HG02938 (cell line): ENCODE measurements around the gene TMA7.

Source experiments
- ATAC-seq: cut with Tn5 transposase; IDR thresholded peaks from one replicate; pipeline ENCODE4 v1.9.1; 2021; ENCODE audit warnings: mild to moderate bottlenecking, moderate library complexity; ENCODE audit not compliant: unreplicated experiment

The TMA7 gene

DNA sequence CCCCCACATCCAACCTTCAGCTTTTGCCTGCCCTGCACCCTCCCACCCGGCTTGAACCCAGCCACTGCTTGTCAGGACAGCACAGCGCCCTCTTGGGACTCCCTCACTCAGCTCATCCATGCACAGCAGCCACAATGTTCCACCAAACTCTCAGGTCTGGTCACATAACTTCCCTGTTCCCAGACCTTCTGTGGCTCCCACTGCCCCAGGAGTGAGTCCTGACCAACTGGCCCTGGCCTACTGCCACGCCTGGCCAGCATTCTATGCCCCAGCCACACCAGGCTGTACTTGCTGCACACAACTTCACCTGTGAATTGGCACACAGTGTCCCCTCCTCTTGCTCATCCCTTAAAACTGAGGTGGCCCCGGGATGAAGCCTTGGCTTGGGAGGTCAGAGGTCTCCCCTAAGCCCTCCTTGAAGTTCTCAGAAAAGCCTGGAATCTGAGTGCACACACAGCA lies 31.2 kb upstream of the TMA7 start:
- ATAC-seq = no peak

DNA sequence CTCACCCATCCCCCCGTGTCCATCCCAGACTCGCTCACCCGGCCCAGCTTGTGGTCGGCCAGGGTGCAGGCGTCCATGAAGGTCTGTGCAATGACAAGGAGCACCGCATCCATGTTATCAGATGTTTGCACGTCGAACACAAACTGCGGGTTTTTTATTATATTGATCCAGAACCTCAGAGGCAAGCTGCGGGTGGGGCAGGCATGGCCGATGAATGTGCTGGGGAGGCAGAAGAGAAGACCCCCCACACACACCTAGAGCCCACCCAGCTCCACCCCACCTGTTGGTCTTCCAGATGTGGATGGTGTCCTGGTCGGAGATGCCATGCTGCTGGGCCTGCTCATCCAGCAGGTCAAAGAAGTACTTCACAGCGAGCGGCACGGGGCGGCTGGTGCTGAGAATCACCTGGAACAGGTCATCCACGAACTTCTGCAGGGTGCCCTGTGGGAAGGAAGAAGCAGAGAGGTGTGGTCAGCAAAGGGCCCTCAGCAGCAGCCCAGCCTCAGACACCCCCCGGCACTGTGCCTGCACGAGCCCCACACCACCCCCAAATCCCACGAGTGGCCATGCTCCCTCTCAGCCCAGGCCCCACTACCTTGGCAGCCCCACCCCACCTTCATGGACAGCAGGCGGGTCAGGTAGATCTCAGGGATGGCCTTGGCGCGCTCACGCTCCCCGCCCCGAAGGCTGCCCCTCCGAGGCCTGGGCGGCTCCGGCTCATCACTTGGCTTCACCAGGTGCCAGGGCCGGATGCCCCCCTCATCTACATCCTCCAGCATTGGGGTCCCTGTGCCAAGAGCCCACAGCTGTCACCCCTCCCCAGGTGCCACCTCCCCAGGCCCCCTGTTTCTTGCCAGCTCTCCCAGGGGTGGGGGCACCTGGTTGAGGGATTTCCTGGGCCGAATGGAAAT lies 30.5 kb upstream of the TMA7 start:
- ATAC-seq = no peak

DNA sequence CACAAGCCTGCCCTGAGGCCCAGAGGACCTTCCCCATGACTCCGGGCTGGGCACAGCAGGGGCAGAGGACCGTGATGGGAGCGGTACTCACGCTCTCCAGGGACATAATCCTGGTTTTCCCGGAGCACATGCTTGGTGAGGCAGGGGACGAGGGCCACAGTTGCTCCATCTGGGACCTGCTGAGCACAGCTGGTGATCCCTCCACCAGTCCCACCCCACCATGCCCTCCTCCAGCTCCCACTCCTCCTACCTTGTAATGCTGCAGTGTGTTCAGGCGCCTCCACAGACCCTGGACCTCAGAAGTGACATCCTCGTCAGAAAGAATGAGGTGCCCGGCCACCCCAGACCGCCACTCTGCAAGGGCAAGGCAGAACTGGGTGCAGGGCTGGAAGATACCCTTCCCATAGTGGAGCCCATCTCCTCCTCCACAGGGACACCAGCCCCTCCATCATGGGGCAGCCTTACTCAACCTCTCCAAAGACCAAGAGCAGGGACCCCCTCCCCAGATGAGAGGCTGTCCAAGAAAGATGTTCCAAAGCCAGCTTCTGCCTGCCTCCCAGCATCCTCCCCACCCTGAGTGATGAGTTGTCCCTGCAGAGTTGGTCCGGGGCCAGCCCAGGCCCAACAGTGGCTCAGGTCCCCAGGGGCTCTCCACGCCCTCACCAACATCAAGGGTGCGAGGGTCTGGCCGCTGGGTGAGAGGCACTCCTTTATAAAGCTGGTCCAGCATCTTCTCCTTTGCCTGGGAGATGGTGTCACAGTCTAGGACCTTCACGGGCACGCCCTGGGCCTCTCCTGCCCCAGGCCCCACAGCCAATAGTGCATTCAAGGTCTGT lies 29.6 kb upstream of the TMA7 start:
- ATAC-seq = no peak

DNA sequence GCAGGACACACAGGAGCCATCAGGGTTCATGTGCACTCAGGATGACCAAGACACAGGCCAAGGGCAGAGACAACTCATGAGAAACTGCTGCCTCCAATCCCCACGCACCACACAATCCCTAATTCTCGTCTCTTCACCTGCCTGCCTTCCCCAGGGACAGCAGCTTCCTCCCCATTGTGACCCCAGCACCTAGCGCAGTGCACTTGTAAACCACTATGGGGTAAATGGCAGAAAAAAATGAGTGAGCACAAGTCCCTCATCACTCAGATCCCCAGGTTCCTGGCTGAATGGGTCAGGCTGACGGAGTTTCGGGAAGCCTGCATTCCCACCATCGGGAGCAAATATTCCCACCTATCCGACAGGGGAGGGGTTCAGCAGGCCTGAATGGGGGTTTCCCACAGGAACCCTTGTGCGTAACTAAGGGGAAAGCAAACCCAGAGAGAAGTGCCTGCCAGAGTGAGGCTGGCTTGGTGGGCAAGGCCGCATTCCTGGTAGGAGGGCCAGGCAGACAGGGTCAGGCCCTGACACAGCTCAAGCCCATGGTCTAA lies 28.9 kb upstream of the TMA7 start:
- no peak for ATAC-seq

DNA sequence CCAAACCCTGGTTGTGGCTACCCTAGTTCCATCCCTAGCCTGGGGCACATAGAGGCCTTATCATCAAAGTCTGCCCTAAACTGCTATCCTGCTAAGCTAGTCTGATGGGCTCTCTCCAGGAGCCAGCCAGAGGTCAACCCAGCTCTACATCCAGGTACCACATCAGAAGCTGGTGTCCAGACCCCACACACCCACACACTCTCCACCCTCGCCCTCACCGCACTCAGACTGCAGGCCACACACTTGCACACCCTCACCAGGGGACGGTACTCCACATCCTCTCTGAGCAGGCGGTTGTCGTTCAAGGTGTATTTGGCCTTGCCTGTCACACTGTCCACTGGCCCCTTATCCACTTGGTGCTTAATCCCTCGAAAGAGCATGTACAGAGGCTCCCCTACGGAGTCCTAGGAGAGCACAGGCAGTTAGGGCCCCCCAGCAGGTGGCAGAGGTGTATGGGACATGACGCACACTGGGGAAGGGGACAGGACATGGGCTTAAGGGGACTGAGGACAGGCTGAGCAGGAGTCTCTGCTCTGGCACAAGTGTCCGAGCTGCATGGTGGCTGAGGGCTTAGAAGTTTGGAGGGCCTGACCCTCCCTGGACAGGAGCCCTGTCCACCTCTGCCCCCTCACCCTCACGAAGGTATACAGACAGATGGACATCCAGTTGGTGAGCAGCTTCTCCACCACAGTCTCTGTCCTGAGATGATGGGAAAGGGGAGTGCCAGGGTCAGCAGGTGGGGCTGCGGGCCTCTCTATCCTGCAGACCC lies 28.3 kb upstream of the TMA7 start:
- no peak for ATAC-seq

DNA sequence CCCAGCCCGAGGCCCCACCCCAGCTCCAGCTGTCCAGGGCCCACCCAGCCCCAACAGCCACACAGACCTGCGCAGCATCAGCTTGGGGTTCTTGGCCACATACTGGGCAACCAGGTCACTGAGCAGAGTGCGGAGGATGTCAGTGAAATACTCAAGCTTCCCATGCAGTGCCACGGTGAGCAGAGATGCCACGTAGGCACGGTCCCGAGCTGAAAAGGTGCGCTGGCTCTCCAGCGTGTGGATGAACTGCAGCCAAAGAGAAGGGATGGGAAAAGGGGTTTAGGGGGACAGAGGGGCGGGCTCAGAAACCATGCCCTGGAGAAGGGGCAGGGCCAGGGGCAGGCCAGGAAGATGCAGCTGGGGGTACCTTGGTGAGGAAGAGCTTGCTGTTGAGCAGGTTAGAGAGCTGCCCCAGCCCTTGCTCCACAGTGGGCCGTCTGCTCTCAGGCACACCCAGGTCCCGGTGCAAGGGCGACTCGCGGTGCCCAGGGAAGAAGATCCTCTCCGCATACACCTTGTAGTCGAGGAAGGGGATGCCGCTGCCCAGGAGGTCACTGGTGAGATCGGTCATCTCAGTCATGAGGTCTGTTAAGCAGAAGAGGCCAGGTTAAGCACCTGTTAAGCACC lies 27.6 kb upstream of the TMA7 start:
- no peak for ATAC-seq

DNA sequence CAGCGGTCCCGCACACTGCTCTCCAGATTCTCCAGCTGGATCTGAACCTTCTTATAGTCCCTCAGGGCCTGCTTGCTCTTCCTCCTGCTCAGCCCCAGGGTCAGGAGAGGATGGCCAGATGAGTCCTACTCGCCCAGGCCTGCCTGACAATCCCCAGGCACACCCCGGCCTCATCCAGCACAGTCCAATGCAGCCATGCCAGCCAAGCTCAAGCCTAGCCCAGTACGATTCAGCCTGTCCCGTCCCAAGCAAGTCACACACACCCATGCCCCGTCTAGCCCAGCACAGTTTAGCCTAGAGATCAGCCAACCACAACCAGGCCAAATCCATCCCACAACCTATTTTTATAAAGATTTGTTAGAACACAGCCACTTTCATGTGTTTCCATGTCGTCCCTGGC lies 27.0 kb upstream of the TMA7 start:
- no peak for ATAC-seq

DNA sequence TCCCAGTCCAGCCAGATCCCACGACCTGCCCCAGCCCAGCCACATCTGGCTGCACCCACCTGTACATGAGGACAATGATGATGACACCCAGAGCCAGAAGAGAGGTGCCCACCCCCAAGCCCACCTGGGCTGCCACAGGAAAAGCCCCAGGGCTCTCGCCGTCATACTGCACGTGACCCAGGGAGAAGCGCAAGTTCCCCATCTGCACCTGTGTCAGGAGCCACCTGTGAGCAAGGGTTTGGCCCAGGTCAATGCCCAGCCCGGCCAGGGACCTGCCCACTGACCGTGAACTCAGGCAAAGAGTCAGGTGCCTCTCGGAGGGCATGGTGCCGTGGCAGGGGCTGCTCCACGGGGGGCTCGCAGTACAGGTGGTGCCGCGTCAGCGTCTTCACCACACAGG lies 26.4 kb upstream of the TMA7 start:
- ATAC-seq = no peak

DNA sequence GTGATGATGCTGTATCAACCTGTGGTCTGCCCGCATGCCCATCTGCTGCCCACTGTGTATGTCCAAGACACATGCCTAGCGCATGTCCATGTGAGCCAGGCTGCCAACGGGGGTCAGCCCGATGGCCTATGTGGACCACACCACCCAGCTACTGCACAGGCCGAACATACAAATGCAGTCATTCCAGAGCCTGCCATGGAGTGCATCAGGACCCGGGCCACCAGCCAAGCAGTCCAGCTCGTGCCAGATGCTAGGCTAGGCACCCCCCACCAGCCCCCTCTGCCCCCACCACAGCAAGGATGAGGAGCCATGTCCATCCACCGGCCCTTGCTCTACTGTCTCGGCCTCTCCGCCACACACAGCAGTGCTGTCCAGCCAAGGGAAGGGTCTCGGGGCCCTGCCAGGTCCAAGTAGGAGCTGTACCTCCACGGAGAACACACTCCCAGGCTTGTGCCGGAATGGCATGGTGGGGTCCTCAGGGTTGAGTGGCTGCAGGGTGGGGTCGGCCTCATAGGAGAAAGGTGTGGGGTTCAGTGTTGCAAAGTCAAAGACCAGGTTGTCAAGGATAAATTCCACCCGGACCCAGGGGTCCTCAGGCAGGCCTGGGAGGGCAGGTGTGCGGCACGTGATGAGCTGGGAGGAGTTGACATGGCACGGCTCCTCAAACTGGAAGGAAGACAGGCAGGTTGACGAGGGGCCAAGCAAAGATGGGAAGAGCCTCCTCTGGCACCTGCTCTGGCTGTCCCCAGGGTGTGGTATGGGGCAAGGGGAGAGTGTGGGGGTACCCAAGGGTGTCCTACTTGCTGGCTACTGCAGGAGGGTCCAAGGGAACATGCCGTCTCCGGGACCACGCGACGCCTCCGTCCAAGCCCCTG lies 25.4 kb upstream of the TMA7 start:
- ATAC-seq = no peak

DNA sequence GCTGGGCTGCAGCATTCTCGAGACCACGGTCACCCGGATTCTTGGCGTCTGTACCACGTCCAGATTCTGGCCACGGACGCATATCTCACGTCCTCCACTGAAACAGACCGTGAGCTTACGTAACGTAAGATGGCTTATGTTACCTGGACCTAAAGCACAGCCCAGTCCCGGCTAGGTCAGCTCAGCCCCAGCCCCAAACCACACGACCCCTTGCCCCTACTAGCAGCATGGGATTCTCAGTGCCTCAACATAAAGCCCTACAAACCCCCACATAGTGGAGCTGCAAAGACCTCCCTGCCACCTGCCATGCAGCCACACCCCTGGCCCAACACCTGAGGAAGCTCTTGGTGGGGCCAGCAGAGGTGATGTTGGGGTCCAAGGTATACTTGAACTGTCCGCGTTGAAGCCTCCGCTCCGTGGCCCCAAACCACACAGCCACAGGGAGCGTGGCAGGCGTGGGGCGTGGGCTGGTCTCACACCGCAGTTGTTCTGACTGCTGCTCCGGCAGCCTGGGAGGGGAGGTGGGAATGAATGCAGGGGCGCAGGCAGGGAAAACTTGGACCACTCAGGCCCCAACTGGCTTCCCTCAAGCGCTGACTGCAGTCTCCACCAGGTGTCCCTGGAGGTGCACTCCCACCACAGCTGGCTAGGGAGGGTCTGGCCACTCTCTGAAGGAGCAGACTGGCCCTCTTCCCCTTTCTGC lies 24.7 kb upstream of the TMA7 start:
- no peak for ATAC-seq

DNA sequence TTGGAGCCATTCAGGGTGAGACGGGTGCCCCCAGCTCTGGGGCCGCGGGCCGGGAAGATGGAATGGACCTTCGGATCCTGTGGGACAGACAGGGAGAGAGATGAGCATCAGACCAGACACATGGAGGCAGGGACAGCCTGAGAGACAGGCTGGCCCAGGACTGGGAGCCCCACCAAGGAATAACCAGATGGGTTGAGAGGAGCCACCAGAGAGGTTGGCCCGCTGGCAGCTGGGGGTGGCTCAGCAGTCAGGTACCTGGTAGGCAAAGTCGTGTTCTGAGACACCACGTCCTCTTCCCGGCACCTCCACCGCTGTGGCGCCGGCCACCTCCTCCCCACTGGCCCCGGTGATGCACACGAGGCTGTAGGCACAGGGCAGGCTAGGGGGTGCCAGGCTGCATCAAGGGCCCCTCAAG lies 24.0 kb upstream of the TMA7 start:
- no peak for ATAC-seq

DNA sequence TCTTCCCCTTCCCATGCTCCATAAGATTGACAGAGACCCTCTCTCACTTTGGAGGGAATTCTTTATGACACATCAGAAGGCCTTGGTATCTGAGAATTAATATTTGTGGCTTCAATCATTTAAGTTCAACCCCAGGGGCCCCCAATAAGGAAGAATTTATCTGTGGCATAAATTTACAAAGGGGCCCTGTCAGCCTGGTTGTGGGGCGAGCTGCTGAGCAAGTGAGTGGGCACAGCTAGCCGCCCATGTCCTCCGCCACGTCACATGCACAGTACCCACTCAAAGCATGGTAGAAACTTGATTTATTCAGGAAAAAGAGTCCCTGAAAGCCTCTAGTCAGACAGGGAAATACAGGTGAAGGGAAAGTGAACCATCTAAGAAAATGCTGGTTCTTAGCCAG lies 23.5 kb upstream of the TMA7 start:
- ATAC-seq = no peak

DNA sequence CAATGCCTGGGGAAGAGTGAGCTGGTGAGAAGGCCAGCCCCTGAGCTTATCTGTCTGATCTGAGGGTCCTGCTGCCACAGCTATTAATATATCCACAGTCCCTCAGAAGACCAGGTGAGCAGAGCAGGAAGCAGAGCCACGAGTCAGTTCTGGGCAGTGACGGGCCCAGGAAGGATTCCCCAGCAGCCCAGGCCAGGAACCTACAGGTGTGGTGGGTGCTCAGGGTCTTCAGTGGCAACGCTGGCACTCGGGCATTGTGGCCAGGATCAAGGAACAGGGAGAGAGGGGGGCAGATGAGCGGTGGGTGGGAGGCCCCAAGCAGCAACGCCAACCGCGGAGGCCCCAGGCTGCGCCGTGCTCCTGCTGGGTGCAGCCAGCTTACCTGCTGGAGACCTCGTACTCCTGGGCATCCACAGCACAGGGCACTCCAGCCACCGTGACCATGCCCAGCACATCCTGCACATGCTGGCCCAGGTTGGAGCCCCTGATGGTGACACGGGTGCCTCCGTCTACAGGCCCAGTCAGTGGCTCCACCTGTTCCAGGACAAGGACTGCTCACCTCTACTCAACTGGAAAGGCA lies 22.4 kb upstream of the TMA7 start:
- no peak for ATAC-seq

DNA sequence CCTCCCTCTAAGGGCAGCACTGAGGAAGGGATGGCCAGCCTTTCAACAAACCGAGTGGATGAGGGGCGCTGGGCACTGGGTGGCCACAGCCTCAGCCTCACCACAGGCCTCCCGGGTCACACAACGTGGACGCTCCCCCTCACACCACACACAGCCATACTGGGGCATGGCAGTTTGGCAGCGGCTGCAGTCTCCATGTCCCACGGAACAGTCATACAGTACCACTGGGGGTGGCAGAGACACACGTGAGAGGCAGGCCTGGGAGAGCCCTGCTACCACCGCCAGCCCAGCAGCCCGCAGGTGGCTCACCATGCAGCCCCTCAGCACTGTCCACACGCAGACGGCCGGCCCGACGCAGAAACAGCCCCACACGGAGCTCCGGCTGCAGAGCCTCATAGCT lies 21.9 kb upstream of the TMA7 start:
- no peak for ATAC-seq

DNA sequence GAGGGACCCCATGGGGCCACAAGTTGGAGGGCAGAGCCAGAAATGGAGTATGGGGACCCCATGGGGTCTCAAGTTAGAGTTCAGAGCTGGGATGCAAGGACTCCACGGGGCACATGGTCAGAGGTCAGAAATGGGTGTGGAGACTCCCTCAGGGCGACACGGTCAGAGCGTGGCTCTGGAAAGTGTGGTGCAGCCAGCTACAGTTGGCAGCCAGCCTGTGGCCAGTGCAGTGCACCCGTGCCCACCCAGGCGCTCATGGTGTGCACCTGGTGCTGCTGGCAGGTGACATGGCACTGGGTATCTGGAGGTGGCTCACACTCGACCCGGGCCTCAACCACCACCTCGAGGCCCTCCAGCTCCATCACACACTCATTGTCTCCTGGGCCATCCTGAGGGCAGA lies 21.4 kb upstream of the TMA7 start:
- no peak for ATAC-seq

DNA sequence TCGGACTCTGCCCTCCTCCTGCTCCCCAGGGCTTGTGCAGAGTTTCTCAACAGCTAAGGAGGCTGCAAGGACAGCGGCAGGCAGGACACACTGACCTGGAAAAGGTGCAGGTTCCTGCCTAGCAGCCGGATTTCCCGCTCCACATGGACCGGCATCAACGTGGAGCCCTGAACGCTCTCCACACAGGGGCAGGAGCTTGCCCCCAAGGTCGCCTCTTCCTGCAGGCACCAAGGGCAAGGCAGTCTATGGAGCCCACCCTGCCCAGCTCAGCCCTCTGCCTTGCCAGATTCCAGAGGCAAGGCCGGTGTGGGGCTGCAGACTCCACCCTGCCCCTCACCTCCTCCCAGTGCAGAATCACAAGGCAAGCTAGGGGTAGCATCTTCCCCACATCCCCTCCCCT lies 20.9 kb upstream of the TMA7 start:
- ATAC-seq = no peak

DNA sequence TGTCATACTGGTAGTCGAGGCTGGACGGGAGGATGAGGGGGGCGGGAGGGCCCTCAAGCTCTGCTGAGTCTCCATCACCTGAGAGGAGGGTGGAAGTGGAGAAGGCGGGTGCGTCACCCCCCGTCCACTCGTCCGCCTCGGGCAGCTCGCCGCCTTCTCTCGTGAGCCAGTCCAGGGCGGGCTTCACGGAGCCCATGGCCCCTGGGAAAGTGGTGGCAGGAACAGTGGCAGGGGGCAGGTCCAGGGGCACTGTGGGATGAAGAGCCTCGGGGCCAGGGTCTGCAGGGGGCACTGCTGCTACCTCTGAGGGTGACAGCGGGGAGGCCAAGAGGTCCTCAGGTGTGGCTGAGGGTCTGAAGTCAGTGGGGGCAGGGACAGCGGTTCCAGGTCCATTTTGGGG lies 20.5 kb upstream of the TMA7 start:
- ATAC-seq = no peak

DNA sequence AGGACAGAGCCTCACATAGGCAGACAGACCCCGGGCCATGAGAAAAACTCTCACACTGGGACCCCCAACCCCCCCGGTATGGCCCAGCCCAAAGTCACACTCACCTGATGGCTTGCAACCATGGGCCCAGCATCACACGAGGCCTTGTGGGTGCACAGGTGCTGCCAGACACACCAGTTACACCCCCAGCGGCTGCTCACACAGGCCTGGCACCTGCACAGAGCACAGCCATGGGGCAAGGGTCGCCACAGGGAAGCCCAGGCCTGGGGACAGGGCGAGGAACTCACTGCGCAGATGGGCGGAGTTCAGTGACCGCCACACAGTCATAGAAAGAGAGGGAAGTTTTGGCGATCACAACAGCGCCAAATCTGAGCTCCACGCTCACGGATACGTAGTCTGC lies 19.5 kb upstream of the TMA7 start:
- no peak for ATAC-seq

DNA sequence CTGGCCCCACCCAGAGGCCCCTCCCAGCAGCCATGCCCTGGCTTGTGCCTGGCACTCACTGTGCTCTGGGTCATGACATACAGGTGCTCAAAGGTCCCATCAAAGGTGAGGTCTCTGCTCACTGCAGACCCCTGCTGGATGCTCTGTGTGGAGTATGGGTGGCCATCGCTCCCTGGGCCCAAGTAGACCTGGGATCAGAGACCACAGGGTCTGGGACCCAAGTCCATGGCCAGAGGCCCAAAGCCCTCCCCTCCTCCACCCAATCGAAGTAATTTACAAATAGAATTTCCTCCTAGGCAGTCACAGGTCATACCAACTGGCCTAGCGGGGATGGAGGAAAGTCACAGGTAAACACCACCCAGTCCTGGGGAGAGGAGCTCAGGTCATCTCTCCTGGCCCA lies 17.8 kb upstream of the TMA7 start:
- ATAC-seq = no peak
